Gastrocnemius medialis (tissue), 4 donors: ENCODE measurements around the gene MAGEA6.
"Not testable (repeated sequence)": the region's sequence is repeated elsewhere in the genome, so short reads cannot be mapped to it uniquely, and the experiment has no call there.

Experiments
- CTCF ChIP-seq, 5 experiments: fragments of 450-650 bp in 3 of 5; fragments of 200-600 bp in 2 of 5; sonication (generic) in 2 of 5; IDR thresholded peaks in 4 of 5; conservative IDR thresholded peaks in 1 of 5; 1 replicate in 4 of 5; 2 replicates in 1 of 5; pipeline ENCODE4 v1.5.1; 2016 to 2019; ENCODE audit warnings: antibody characterized with exemption in 5 of 5, mild to moderate bottlenecking in 3 of 5, moderate library complexity in 3 of 5
- POLR2A ChIP-seq, 2 donors: fragments of 450-650 bp; IDR thresholded peaks; one replicate each; pipeline ENCODE4 v1.6.1; 2017; ENCODE audit warnings: antibody characterized with exemption in 2 of 2, mild to moderate bottlenecking in 2 of 2, moderate library complexity in 2 of 2

- not testable (repeated sequence) for TF ChIP-seq CTCF (IDR thresholded peaks at IDR 0.05 in 4 of 5, conservative IDR thresholded peaks at IDR 0.05 in 1 of 5); POLR2A (IDR thresholded peaks at IDR 0.05)
Observed at GRCh38 chrX:152758918-152759317, 10.6 kb downstream of the MAGEA6 start, which contains the start of gene CSAG3.
